Superior temporal gyrus (tissue), 1 donor: ENCODE data around the gene ITPR2.
A peak's percentile ranks its signal among the peaks of the same experiment; 100 is the strongest.

Experiments used
- DNase-seq: peaks from one replicate; pipeline ENCODE4 v3.0.0-alpha.2; 2016; ENCODE audit errors: extremely low spot score

The ITPR2 gene

DNA sequence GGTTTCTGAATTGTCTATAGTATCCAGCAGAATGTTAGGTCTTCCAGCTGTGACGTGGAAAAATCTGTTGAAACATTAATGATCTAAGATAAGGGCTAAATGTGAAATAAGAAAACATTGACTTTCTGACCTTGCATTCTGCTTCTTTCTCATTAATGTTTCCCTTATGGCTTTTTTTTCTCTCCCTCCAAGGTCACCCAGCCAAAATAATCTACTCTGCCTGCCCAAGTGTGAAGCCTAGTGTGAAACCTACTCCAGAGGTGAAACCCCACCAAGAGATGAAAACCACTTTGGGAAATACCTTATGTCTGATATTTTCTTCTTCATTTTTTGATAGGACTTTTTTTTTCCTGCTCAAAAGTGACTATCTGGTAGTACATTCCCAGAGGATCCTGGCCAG, 529.6 kb downstream of the ITPR2 start:
- DNase-seq: no peak

DNA sequence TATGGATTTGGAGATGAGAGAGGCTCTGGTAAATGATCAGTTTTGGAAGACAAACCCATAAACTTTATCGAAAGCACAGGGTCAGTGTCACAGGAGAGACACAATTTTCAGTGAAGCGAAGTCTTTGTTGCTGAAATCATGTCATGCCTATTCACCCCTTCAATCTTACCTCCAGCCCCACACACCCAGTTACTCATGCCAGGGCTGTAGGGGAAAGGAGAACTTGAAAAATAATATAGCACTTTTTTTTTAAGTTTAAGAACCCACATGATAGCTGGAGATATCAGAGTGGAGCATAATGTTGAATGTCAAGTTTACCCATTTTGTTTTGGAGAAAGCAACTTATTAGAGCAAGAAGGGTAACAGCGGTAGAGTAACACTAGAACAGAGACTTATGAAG, 530.2 kb downstream of the ITPR2 start:
- DNase-seq: no peak

DNA sequence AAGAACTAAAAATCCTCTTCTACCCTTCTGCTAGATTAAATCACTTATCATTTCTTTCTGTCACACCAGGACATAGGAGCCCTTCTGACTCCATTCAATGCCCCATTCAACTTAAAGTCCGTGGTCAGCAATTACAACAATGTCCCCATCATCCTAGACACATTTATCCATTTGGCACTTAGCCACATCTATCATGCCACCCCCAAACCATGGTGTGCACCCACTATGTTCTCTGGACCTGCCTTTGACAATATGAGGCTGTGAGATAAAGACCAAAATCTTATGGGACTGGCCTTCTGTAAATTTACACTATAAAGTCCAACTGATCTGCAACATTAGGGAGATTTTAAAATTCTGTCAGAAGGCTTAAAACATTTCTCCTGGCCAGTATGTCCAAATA, 533.2 kb downstream of the ITPR2 start:
- DNase-seq: no peak

DNA sequence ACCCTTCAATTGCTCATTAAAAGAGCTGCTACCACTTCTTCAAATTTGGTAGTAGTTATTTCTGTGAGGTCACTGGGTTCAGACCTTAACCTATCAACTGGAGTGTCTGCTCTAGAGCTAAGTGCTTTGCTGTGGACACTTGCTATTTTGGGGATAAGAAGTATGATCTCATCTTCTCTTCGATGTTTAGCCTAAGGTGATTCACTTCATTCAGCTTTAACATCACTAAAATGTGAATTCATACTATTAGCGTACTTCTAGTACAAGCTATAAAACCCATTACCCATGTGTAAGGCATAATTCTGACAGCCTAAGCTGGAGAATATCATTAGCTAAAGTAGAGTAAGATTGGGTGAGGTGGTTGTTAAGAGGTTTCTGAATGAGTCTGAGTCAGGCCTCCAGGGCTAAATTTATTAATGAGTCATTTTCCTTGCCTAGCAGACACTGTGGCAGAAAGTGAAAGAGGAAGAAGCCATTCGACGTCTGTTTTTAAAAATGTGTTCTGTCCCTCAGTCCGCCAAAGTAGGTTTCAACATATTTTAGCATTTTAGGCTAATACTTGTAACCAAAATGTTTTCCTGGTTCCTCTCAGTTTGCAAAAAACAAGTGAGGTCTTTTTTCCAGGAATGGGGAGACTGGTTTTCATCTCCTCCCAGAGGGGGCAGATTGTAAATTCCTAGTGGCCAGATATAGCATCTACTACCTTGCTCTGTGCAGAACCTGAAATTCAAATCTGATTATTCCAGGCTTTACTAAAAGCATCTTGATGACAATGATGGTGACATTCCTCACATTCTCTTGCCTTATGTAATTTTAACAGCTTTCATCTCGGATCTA, 534.0 kb downstream of the ITPR2 start:
- peak; percentile 67 for DNase-seq

DNA sequence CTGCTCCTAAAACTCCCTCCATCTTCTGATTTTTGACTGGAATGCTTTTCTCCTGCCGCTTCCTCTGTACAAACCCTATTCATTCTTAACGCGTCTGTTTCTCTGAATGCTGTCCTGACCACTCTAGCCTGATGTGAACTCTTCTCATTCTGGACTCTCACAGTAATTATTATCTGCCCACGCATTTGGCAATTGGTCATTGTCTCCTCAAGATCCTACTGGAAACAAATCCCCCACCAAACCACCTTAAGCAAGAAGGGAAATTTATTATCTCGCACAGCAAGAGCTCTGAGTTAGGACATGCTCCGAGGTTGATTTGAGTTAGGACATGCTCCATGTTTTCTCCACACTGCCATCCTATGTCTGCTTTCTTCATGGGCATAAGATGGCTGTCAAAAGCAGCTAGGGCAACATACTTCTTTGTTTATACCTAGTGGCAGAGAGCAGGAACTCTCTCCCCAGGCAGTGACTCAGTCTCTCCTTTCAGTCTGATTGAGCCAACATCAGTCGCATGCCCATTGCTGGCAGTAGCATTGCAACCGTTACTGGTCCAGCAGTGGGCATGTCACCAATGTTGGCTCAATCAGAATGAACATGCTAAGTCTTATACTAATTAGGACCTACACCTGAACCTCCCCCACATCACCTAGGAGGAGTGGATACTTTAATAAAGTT, 535.5 kb downstream of the ITPR2 start:
- DNase-seq: no peak

DNA sequence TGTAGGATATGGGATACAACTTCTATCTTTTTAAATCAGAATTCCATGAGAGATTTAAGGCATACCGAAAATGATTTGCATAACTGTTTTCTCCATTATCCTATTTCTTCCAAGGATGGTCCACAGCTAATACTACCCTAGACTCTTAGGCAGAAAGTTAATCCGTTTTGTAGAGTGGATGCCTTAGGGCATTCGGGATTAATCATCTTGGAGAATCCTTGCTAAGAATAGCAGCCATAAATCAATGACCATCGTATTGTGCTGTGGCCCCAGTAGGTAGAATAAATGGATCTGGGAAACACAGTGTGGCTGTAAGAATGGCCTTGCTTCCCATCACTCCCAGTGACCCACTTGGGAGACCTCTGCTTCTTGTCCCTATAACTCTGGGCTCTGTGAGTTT, 538.0 kb downstream of the ITPR2 start:
- DNase-seq: no peak

DNA sequence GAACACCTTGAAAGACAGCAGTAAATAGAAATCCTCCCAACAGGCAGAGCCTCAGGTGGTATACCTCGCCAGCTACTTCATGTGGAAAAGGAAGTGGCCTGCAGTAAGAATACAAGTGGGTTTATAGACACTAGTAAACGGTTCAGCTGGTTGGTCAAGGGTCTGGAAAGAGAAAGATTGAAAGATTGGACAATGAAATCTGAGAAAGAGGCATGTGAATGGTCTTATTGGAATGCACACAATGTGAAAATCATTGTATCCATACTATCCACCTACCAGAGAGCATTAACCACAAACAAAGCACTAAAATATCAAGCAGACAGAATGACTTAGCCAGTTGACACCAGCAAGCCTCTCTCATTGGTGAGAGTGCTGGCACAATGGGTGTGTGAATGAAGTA, 539.4 kb downstream of the ITPR2 start:
- no peak for DNase-seq

DNA sequence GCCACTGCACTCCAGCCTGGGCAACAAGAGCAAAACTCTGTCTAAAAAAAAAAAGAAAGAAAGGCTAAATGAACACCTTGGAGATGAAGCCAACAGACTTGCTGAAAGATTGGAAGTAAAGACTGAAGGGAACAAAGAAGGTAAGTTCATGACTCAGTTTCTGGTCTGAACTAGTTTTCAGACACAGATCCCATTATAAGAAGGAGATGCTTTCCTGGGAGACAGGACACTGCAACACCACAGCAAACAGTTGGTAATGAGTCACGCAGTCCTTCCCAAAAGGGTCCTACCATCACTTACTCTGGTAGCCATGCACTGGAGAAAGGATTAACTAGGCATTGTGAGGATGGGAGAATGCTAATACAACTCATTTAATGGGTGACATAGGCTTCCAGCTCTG, 540.4 kb downstream of the ITPR2 start:
- DNase-seq: no peak

DNA sequence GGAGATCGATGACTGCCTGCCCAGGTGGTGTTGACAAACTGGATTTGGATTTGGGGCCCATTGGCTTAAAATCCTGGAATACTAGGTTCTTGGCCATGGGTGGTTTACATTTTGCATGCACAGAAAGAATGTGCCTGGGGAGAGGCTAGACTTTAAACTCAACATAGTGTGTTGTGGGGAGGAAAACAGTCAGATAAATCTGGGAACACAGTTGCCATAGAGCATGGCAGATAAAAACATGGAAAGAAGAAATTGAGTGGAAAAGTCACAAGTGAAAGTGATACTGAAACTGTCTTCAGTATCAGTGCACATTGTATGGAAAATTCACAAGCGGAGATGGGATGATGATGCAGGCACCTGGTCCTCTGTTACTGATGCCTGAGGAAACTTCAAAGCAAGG, 542.4 kb downstream of the ITPR2 start:
- DNase-seq: no peak

DNA sequence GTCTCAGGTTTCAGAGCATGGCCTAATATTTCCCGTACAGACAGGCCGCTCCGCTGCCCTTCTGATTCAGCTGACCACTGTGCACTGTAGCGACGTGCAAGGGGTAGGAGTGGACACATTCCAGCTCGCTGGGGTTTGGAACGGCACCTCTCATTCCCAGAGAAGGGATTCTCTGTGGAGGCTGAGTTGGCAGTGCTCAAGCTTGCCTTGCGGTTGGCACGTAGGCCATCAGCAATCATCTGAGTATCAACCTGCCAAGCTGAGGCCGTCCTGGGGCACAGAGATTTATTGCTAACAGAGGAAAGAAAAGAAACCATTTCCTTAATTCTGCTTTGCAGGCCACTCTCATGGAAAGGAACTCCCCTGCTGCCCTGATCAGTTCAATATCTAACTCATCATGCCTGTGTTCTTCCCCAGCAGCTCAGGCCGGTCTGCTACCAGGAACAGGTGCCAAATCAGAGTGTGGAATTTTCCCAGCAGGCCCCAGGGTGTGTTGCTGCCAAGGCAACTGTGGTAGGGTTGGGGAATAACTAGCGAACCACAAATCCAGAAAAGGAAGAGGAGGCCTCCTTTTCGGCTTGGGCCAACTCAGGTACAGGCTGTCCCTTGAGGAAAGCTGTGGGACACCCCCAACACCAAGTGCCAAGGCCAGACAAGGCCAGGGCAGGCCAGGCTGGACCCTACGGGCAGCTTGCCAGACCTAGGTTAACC, 545.2 kb downstream of the ITPR2 start:
- no peak for DNase-seq
